ENCODE results near the gene LRTM2. TPM values are rescaled to one million over a fixed set of nuclear protein-coding genes. Genes with fewer than 3 reads are reported as not detected.

Gene LRTM2
- total and polyA plus RNA-seq, 2 of the 4 experiments (the other 2 are of a cell fraction) = not detected

DNA sequence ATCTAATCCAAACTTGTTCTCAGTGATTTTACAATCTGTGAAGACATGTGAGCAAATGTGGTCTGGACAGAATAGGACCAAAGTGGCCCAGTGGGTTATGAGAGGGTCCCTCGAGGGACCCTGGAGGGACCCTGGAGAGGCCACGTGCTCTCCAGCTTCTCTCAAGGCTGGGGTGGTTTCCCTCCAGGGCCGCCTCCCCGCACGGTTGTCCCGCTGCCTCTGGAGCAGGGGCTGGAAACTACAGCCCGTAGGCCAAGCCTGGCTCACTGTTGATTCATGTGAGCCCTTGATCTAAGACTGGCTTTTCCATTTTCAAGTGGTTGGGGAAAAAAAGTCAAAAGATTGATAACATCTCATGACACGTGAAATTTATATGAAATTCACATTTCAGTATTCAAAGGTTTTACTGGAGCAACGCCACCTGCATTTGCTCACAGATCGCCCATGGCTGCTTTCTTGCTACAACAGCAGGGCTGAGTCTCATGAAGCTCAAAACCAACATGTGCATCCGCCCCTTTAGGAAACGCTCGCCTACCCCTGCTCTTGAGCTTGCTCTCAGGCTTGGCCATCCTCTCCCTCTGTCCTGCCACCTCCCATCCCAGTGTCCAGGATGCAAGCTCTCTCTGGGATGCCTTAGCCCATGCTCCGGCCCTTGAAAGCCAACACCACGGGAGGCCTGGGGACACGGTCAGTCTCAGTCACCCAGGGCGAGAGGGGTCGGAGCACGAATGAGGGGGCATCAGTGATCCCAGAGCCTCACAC, 12.1 kb upstream of the LRTM2 start (continued):
- TF ChIP-seq, protein P1, sequence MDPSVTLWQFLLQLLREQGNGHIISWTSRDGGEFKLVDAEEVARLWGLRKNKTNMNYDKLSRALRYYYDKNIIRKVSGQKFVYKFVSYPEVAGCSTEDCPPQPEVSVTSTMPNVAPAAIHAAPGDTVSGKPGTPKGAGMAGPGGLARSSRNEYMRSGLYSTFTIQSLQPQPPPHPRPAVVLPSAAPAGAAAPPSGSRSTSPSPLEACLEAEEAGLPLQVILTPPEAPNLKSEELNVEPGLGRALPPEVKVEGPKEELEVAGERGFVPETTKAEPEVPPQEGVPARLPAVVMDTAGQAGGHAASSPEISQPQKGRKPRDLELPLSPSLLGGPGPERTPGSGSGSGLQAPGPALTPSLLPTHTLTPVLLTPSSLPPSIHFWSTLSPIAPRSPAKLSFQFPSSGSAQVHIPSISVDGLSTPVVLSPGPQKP (IDR thresholded peaks at IDR 0.05; ENCODE audit: borderline replicate concordance, low read depth, low read length) = no peak
- TF ChIP-seq MXI1 (IDR thresholded peaks at IDR 0.05; ENCODE audit: borderline replicate concordance, low read depth, low read length) = no peak
- TF ChIP-seq RAD21 (IDR thresholded peaks at IDR 0.05; ENCODE audit: low read length) = no peak
- no peak for TF ChIP-seq CEBPB (IDR thresholded peaks at IDR 0.05; ENCODE audit: low read depth, low read length)
- TF ChIP-seq BHLHE40 (IDR thresholded peaks at IDR 0.05; ENCODE audit: low read depth, low read length) = no peak
- TF ChIP-seq FOS (IDR thresholded peaks at IDR 0.05; ENCODE audit: low read depth, low read length) = no peak

Measured in IMR-90 (cell line).